HG03108 (cell line): Measurements from ENCODE around the gene SH3GL3.

Experiments
- ATAC-seq: cut with Tn5 transposase; IDR thresholded peaks from one replicate; pipeline ENCODE4 v1.9.1; 2021; ENCODE audit warnings: moderate library complexity; ENCODE audit not compliant: unreplicated experiment

Gene SH3GL3

DNA sequence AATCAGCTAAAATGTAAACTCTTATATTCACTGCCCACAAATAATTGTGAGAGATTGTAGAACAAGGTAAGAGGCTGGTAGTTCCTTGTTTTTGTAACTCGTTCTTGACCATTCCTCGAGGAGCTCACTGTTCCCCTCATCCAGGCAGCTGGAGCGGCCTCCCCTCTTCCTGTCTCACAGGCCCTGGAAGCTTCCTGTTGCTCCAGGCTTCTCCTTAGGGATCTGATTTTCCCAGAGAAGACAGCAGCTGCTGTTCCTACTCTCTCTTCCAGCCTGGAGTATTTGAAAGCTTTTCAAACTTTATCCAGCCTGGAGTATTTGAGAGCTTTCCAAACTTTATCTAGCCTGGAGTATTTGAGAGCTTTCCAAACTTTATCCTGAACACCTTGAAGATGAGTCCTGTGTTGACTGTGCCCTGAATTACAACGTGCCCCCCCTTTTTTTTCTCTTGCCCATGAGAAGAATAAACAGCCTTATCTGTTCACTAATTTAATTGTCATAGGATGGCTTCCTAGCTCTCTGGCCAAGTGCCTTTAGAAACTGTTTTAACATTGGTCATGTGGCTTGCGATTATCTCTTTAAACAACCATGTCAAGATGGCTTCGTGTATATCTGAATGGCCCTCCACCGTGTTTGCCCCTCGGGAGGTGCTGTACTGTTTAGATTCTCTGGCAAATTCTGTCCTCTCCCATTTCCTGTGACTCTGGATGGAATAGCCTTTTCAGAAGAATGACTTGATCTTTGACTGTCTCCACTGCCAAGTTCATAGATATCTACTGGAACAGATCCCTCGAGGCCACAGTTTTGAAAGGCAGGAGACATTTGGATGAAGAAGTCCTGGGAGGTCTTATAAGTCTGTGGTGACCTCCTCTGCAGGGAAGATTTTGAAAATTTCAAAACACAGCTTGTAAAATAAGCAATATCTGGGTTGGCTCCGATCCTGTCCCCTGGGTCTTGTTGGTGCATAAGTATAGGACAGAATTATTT, 211.6 kb downstream of the SH3GL3 start:
- no peak for ATAC-seq

GRCh38 chr15:83659417-83659812, 212.3 kb downstream of the SH3GL3 start:
- ATAC-seq, result no peak

GRCh38 chr15:83665480-83665879, 218.3 kb downstream of the SH3GL3 start:
- no peak for ATAC-seq
